Fibroblast of mammary gland (primary cell): Measurements from ENCODE around the gene ANKRD52.
A peak's percentile ranks its signal among the peaks of the same experiment; 100 is the strongest.

Experiments used
- DNase-seq: peaks from one replicate; pipeline ENCODE4 v3.0.0-alpha.2; 2010; ENCODE audit warnings: low read depth
- H3K4me3 ChIP-seq: 2 replicates; pipeline ENCODE4 v1.5.1; 2011; ENCODE audit warnings: low read depth, mild to moderate bottlenecking, low read length, moderate library complexity; ENCODE audit not compliant: control insufficient read depth
- TF ChIP-seq, protein P1 (sequence below): conservative IDR thresholded peaks from 2 replicates; pipeline ENCODE4 v1.5.1; 2011; ENCODE audit warnings: low read depth, low read length, inconsistent platforms; ENCODE audit not compliant: control insufficient read depth, insufficient read depth

ANKRD52 gene

DNA sequence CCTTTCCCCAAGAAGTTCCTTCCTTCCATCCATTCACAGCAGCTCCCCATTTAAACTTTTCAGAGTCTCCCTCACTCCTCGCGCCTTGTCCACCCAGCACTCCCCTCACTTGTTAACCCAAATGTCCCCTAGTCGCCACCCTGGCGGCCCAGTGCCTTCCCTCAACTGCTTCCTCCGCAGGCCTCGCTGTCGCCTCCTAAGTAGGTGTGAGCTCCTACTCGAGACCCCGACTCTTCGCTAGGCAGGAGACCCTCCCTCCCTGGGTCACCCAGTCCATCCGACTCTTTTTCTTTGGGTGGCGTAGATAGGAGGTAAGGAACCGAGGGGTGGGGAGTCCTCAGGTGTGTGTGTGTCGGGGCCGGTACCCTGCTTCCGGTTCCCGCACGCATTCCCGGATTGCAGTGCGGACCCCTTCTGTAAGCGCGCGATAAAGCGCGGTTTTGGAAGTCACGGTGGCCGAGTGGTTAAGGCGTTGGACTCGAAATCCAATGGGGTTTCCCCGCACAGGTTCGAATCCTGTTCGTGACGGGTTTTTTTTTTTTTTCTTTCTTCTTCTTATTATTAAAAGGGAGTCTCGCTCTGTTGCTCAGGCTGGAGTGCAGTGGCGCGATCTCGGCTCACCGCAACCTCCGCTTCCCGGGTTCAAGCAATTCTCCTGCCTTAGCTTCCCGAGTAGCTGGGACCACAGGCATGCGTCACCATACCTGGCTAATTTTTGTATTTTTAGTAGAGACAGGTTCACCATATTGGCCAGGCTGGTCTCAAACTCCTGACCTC lies 68.1 kb downstream of the ANKRD52 start:
- TF ChIP-seq, protein P1, sequence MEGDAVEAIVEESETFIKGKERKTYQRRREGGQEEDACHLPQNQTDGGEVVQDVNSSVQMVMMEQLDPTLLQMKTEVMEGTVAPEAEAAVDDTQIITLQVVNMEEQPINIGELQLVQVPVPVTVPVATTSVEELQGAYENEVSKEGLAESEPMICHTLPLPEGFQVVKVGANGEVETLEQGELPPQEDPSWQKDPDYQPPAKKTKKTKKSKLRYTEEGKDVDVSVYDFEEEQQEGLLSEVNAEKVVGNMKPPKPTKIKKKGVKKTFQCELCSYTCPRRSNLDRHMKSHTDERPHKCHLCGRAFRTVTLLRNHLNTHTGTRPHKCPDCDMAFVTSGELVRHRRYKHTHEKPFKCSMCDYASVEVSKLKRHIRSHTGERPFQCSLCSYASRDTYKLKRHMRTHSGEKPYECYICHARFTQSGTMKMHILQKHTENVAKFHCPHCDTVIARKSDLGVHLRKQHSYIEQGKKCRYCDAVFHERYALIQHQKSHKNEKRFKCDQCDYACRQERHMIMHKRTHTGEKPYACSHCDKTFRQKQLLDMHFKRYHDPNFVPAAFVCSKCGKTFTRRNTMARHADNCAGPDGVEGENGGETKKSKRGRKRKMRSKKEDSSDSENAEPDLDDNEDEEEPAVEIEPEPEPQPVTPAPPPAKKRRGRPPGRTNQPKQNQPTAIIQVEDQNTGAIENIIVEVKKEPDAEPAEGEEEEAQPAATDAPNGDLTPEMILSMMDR = no peak
- DNase-seq = peak; percentile 87
- H3K4me3 ChIP-seq = peak overlapping the region; percentile 98

DNA sequence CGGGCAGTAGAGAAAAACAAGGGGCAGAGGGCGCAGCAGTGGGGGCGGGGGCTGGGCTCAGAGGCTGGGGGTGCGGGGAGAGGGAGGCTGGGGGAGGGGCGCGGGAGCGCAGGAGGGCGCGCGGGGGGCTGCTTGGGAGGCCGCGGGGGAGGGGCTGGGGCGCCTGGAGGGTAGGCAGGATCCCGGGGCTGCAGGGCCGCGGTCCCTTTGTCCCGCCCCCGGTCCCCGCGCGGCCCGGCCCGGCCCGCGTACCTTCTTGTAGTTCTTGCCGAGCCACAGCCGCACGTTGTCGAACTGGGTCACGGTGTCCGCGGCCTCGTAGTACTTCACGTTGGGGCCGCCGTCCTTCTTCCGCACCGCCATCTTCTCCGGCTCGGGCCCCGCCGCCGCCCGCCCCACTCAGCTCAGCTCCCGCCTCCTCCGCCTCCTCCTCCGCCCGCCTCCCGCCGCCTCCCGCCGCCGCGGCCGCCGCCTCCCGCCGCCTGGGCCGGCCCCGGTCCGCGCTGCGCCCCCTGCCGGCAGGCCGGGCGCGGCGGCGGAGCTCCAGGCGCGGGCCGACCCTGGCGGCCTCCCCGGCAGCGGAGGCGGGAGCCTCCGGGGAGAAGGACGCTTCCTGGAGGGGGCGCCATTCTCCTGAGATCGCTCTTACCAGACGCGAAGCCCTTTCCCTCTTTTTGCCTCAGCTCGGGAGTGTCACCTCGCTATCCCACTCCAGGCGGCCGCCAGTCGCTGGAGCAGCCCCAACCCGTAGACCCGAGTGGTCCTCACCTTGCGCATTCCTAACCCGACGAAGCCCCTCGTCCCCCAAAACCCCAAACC lies 68.9 kb downstream of the ANKRD52 start, which contains the start of gene SMARCC2:
TSS of gene SMARCC2 (minus strand) at position 385 of the 819 bp plus-strand sequence. CDS start at position 363, 22 bp downstream.
- TF ChIP-seq, protein P1 = peak; percentile 53
- peak within 1 kb of the TSS; percentile 98 for H3K4me3 ChIP-seq
- DNase-seq = peak; percentile 85

DNA sequence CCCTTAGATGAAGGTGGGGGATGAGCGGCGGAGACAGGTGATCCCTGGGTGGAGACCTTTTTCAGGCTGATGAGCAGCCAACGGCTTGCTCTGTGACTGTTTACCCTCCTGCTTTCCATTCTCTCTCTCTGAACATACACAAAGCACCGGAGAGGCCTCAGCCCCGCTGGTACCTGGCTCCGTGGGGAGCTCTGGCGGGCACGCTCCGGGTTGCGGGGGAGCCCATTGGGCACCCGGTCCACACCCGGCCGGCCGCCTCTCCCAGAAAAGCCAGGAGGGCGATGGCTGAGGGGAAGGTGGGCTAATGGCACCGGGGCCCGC lies 69.4 kb downstream of the ANKRD52 start:
- peak overlapping the region; percentile 79 for H3K4me3 ChIP-seq
- TF ChIP-seq, protein P1 = no peak
- DNase-seq = no peak

DNA sequence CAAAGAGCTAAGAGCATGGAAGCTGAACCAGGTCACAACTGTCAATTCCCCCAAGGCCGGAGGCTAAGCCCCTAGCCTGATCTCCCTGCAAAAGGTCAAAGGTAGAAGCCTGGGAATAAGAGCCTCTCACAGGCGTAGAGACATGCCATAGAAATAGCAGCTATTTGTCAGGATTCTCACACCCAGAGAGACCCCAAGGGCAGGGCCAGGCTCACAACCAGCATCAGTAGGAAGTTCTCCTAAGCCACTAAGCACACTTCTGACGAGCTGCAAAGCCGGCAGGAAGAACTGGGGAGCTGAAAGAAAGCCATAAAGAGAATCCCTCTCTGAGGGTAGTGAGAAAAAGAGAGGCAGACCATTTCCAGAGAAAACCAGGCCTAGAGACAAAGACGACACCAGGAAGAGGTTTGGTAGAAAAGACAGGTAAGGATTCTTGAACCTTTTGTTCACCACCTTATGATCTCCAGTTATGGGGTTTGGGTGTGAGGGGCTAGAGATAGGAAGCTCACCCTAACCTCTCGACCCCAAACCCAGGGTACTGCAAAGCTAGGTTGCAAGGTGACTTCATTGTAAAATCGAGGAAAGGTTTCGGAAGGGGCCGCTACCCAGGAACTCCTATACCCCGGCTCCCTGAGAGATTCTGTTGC lies 69.9 kb downstream of the ANKRD52 start:
- peak overlapping the region; percentile 79 for H3K4me3 ChIP-seq
- DNase-seq = no peak
- TF ChIP-seq, protein P1 = no peak
